Left cardiac atrium (tissue), 4 donors: ENCODE measurements around the gene JAKMIP3. TPM values are rescaled to one million over a fixed set of nuclear protein-coding genes. Genes with fewer than 3 reads are reported as not detected.

ENCODE experiments used
- ATAC-seq, 2 donors: fragments of 200-7000 bp; cut with Tn5 transposase; one replicate each; pipeline ENCODE4 v1.9.1; 2020; ENCODE audit warnings: mild to moderate bottlenecking in 2 of 2, moderate library complexity in 2 of 2
- DNase-seq: peaks from one replicate; pipeline ENCODE4 v3.0.0-alpha.2; 2020
- intact Hi-C, 2 donors: fragments of 100-400 bp; cut with DNase I; formaldehyde crosslinking; loops; one replicate each; pipeline versions ENCODE4 v1.14.1 to v1.15.1; 2022 to 2023
- total RNA-seq, 2 donors: library from RNA; stranded (reverse); fragmentation: NEBNext Ultra II Directional; extraction: Animal tissue kit (Norgen Biotek cat#: 25700); gene quantifications; one replicate each; pipeline ENCODE4 v1.2.1, GENCODE V29; 2021
- donor health status: DM: no; HTN: yes; CAD: no.
- donor health status: DM: no; HTN: yes; CAD: no; lungs with severe emphysema.
- donor health status: DM: yes; HTN: yes; CAD: no.
- donor health status: Dilated cardiomyopathy.

The JAKMIP3 gene
- total RNA-seq, 2 donors from 2014 or later: 0.44 to 1.1 TPM

- DNase-seq (peak; percentile 13), ATAC-seq (no peak)
- intact Hi-C loops: no loop called here
Observed at GRCh38 chr10:132105302-132105995, 39.7 kb downstream of the JAKMIP3 start.

- no peak for ATAC-seq
- intact Hi-C loops: no loop called here
- DNase-seq: peak; percentile 6
Observed at GRCh38 chr10:132106431-132106830, 40.7 kb downstream of the JAKMIP3 start.

- intact Hi-C loops: no loop called here
- ATAC-seq (no peak), DNase-seq (peak; percentile 6)
Observed at GRCh38 chr10:132107186-132107948, 41.6 kb downstream of the JAKMIP3 start.

GRCh38 chr10:132107949-132108877 lies 42.5 kb downstream of the JAKMIP3 start:
- intact Hi-C loops: no loop called here
- no peak for DNase-seq
- ATAC-seq: no peak

- peak; percentile 25 for DNase-seq
- ATAC-seq: peak; percentile 54 to 82
- intact Hi-C loops: no loop called here
Observed at GRCh38 chr10:132109341-132110110, 43.8 kb downstream of the JAKMIP3 start.

GRCh38 chr10:132110111-132110521 lies 44.4 kb downstream of the JAKMIP3 start:
- ATAC-seq (peak in 1 of 2 donors; percentile 14), DNase-seq (peak; percentile 14)
- intact Hi-C loops: no loop called here

GRCh38 chr10:132110713-132111112 lies 45.0 kb downstream of the JAKMIP3 start:
- DNase-seq (peak; percentile 8), ATAC-seq (no peak)
- intact Hi-C loops: no loop called here

DNA sequence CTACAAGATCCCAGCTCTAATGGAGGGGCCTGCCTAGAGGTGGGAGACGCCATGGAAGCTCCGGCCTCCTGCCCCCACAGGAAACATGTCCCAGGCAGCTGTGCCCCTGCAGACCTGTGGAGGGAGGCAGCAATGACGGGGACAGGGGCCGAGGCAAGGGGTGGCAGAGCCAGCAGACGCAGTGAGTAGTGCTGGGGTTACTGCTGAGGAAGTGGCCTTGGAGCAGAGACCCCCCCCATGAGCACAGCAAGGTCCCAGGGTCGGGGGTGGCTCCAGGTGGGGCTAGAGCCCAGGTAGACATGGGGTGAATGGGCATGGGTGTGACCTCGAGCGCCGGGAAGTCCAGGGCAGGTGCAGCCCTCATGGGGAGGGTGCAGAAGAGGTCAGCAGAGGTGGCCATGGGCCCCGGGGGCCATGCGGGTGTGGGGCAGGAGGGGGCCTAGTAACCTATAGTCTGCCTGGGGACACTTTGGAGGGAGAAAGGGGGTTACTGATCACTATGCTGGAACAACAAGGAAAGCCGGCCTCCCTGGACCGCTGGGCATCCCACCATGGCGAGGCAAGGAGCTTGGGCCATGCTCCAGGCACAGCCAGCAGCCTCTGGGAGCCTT lies 45.5 kb downstream of the JAKMIP3 start:
- intact Hi-C loops: no loop called here
- DNase-seq (peak; percentile 11), ATAC-seq (no peak)

GRCh38 chr10:132111871-132112341 lies 46.2 kb downstream of the JAKMIP3 start:
- no peak for ATAC-seq
- DNase-seq: peak; percentile 17
- intact Hi-C loops: no loop called here

DNA sequence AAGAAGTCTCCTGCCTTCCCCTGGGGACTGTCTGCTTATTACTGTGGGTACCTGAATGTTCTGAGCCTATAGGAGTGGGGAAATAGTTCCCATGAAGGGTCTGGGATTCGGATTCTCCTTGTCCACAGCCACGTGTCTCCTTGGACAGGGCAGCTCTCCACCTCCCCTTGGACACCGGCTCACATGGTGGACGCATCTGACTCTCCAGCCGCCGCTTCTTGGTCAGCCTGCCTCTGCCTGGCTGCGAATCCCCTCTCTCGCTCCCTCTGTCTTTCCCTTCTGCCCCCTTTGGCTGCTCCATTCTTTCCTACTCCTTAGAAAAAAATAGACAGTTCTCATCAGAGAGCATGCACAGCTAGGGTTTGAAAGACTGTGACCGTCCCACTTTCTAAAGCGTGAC lies 46.9 kb downstream of the JAKMIP3 start:
- DNase-seq: peak; percentile 10
- intact Hi-C loops: no loop called here
- ATAC-seq: no peak

GRCh38 chr10:132113206-132113605 lies 47.5 kb downstream of the JAKMIP3 start:
- DNase-seq (peak; percentile 7), ATAC-seq (no peak)
- intact Hi-C loops: no loop called here

DNA sequence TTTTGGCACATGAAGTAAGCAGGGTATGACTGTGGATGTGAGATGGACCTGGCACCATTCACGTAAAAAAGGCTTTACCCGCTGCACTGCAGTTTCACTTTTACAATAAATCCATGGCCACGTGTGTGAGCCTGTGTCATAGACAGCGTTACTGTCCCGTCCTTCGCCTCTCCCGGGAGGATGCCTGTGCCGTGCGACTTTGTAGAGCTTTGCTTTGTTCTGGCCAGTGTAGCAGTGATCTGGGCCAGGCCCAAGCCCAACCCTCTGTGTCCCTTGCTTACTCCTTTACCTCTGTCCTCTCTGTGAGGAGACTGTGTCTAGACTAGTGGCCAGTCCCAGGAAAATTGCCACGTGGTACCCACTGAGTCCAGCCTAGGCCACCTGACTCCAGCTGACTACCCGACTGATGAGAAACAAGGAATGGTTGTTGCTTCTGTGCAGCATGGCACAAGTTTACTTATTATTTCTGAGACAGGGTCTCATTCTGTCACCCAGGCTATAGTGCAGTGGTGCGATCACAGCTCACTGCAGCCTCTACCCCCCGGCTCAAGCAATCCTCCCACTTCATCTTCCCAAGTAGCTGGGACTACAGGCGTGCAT lies 48.1 kb downstream of the JAKMIP3 start:
- no peak for DNase-seq
- no peak for ATAC-seq
- intact Hi-C loops: no loop called here

DNA sequence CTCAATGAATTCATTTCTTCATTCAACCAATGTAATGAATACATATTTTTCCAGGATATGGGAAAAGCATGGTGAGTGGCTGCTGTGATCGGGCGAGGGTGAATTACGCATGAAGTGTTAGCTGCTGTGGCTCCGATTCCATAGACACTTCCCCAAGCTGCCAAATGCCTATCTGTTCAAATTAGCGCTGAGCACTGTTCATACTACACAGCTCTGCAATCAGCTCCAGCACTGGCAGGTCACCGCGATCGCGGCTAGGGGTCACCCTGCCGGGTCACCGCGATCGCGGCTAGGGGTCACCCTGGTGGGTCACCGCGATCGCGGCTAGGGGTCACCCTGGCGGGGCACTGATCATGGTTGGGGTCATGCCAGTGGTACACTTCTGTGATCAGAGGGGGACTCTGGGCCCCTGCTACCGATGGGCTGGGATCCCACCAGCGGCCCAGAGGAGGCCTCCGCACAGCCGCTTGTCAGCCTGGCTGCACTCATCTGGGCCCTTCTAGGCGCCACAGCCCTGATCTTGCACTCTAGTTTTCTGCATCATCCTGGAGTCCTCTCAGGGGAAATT lies 49.3 kb downstream of the JAKMIP3 start:
- intact Hi-C loops: no loop called here
- ATAC-seq (no peak), DNase-seq (peak; percentile 9)

Other genes with a start within 250 kb of the JAKMIP3 start
- gene PPP2R2D, start 164.9 kb upstream of the JAKMIP3 start, total RNA-seq: 10 to 100 TPM; 30.0 to 38.4 TPM
- gene BNIP3, start 84.0 kb upstream of the JAKMIP3 start, total RNA-seq: 10 to 100 TPM; 67.1 to 87.1 TPM
- gene DPYSL4, start 121.0 kb downstream of the JAKMIP3 start, total RNA-seq: 1 to 10 TPM; 1.4 to 9.9 TPM
- gene STK32C, start 242.0 kb downstream of the JAKMIP3 start, total RNA-seq: 1 to 10 TPM; 6.1 to 6.6 TPM